ENCODE measurements around the gene GBX1.

DNA sequence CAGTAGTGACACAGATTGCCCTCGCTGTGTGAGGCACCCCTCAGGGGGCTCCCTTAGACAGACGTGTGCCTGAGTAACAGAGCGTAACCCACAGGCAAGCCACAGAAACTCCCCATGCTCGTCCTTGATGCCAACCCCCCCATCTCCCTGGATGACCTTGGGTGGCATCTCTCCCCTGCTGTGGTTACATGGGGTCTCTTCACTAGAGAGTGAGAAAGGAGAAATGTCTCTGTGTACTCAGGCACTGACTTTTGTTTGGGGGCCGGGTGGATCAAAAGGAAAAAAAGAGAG lies 20.7 kb upstream of the GBX1 start:
- TF ChIP-seq BHLHE40 (IDR thresholded peaks at IDR 0.05; ENCODE audit: borderline replicate concordance) (no peak), LEF1 (IDR thresholded peaks at IDR 0.05; ENCODE audit: borderline replicate concordance) (no peak), FOXA1 (IDR thresholded peaks at IDR 0.05) (no peak), SP1 (IDR thresholded peaks at IDR 0.05) (no peak), ZNF384 (IDR thresholded peaks at IDR 0.05) (no peak), FOXM1 (IDR thresholded peaks at IDR 0.05; ENCODE audit: borderline replicate concordance) (no peak), HDGF (IDR thresholded peaks at IDR 0.05; ENCODE audit: borderline replicate concordance) (no peak), L3MBTL2 (conservative IDR thresholded peaks at IDR 0.05) (no peak)

Measured in HEK293T (cell line).